ENCODE measurements around the gene KIF25.

KIF25 gene

GRCh38 chr6:167997642-167998041 is at the start of gene KIF25:
Gene KIF25, plus strand, starts transcription at chr6:167997671. Its CDS starts 31,915 bp downstream, at chr6:168029586.
- no peak for FAIRE-seq
- DNase-seq (ENCODE audit: low spot score): no peak

- FAIRE-seq (no peak), DNase-seq (ENCODE audit: low spot score) (no peak)
These were observed 49.8 kb upstream of the KIF25 start for GRCh38 chr6:167947716-167948115.

GRCh38 chr6:167948716-167949115 is 48.8 kb upstream of the KIF25 start:
- FAIRE-seq (no peak), DNase-seq (ENCODE audit: low spot score) (no peak)

- no peak for DNase-seq (ENCODE audit: low spot score)
- no peak for FAIRE-seq
These were observed 48.3 kb upstream of the KIF25 start for GRCh38 chr6:167949121-167949684.

- FAIRE-seq: no peak
- no peak for DNase-seq (ENCODE audit: low spot score)
These were observed 45.5 kb upstream of the KIF25 start for GRCh38 chr6:167951781-167952511.

GRCh38 chr6:167952512-167952859 is 45.0 kb upstream of the KIF25 start:
- DNase-seq (ENCODE audit: low spot score) (no peak), FAIRE-seq (no peak)

- DNase-seq (ENCODE audit: low spot score) (no peak), FAIRE-seq (no peak)
These were observed 43.9 kb upstream of the KIF25 start for GRCh38 chr6:167953551-167953950.

GRCh38 chr6:167954151-167954550 is 43.3 kb upstream of the KIF25 start:
- no peak for FAIRE-seq

GRCh38 chr6:167956491-167956890 is 41.0 kb upstream of the KIF25 start:
- FAIRE-seq (no peak), DNase-seq (ENCODE audit: low spot score) (no peak)

More at GRCh38 chr6:167954151-167954550, 43.3 kb upstream of the KIF25 start:
- no peak for DNase-seq (ENCODE audit: low spot score)

GRCh38 chr6:167956983-167957492 is 40.4 kb upstream of the KIF25 start:
- DNase-seq (ENCODE audit: low spot score): no peak
- FAIRE-seq: no peak

- FAIRE-seq (no peak), DNase-seq (ENCODE audit: low spot score) (no peak)
These were observed 39.8 kb upstream of the KIF25 start for GRCh38 chr6:167957626-167958025.

GRCh38 chr6:167960579-167960978 is 36.9 kb upstream of the KIF25 start:
- no peak for FAIRE-seq
- DNase-seq (ENCODE audit: low spot score): no peak

GRCh38 chr6:167962711-167963110 is 34.8 kb upstream of the KIF25 start:
- DNase-seq (ENCODE audit: low spot score) (no peak), FAIRE-seq (no peak)

GRCh38 chr6:167963589-167964057 is 33.8 kb upstream of the KIF25 start:
- FAIRE-seq (no peak), DNase-seq (ENCODE audit: low spot score) (no peak)

- FAIRE-seq (no peak), DNase-seq (ENCODE audit: low spot score) (no peak)
These were observed 31.6 kb upstream of the KIF25 start for GRCh38 chr6:167965592-167966539.

GRCh38 chr6:167966540-167966905 is 30.9 kb upstream of the KIF25 start:
- FAIRE-seq (no peak), DNase-seq (ENCODE audit: low spot score) (no peak)

- DNase-seq (ENCODE audit: low spot score): peak; percentile 32
- no peak for FAIRE-seq
These were observed 29.4 kb upstream of the KIF25 start for GRCh38 chr6:167968091-167968490.

GRCh38 chr6:167970230-167970629 is 27.2 kb upstream of the KIF25 start:
- DNase-seq (ENCODE audit: low spot score) (no peak), FAIRE-seq (no peak)

- no peak for DNase-seq (ENCODE audit: low spot score)
- no peak for FAIRE-seq
These were observed 25.3 kb upstream of the KIF25 start for GRCh38 chr6:167972193-167972592.

GRCh38 chr6:167973148-167973885 is 24.2 kb upstream of the KIF25 start:
- FAIRE-seq (no peak), DNase-seq (ENCODE audit: low spot score) (no peak)

Measured in urothelium cell line (cell line).